ENCODE results near the gene SHISAL1.
A peak's percentile ranks its signal among the peaks of the same experiment; 100 is the strongest.

The SHISAL1 gene

DNA sequence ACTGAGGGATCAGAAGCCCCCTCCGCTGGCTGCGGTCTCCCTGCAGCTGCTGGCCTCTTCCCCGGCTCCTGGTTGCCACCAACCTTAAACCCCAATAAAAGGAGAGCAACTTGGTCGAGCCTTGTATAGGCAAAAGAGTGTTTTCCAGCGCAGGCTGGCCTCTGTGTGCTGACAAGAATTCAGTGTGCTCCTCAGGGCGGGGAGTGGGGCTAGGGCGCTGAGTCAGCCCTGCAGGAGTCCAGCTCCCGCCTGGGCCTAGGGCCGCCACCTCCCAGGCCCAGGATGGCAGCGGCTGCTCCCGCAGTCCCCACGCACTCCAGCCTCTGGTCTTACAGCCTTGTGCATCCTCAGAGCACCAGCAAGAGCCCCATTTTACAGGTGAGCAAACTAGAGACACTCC is at the start of gene SHISAL1:
TSS of gene SHISAL1 (minus strand) at position 186 of the 400 bp plus-strand sequence. CDS start 12,006 bp downstream, outside the sequence.
- DNase-seq = no peak

DNA sequence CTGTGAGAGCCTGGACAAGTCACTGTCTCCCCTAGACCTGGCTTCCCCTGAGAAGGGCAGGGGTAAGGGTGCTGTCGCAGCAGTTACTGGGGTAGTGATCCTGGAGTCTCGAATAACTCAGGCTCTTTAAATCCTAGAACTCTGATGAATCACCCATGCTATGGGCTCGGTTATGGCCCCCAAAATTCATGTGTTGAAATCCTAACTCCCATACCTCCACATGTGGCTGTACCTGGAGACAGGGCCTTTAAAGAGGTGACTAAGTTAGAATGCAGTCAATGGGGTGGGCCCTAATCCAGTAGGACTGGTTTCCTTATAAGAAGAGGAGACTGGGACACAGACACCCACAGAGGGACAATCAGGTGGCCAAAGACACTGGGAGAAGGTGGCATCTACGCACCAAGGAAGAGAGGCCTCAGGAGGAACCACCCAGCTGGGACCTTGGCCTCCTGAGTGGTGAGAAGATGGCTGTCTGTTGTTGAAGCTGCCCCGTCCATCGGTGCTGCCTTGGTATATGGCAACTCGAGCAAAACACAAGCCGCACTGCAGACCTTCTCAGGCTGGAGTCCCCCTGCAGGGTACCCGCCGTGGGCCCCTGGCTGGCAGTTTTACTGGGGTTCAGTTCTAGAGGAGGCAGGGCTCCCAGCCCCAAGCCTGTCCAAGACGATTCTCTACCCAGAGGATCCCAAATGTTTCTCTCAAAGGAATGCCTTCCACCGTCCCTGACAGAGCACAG is 48.8 kb upstream of the SHISAL1 start:
- DNase-seq = no peak

DNA sequence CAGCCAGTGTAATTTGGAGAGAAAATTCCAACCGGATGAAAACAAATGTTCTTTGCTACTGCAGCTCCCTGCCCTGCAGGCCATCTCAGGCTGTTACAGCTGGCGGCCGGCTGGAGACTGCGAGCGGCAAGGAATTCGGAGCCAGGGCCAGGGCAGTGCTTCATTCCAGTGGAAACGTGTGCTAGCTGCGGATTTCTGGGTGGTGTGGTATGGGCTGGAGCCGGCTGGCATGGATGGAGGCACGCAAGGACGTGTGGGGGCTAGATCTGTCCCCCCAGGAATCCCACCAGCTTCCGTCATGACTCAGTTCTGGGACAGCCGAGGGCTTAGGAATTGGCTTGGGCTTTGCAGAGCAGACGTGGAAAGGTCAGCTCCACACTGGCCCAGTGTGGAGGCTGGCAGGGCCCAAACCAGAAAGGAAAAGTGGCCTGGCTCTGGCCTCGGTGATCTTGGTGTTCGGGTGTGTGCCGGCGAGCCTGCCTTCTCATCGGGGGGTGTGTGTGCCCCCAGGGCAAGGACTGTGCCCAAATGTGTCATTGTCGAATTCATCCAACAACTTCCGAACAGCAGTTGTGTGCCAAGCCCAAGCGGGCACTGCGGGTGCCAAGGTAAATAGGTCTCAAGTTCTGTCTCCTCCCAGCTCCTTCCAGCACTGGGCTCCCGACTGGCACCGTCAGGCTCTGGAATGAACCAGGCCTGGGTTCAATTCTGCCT is 48.1 kb upstream of the SHISAL1 start:
- DNase-seq = no peak

DNA sequence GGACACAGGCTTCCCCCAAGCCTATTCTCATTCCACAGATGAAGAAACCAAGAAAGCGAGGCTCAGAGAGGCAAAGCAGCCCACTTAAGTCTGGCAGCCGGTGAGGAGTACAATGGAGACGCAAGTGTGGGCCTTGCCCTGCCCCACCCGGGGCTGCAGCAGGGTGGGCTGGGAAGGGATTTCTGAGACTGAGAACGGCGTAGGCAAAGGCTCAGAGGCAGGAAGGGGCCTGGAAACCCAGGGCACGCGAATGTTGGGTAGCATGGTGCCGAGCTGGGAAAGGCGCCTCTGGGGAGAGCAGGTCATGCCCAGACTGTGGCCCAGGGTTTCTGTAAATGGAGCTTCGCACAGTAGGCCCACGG is 47.5 kb upstream of the SHISAL1 start:
- DNase-seq = no peak

DNA sequence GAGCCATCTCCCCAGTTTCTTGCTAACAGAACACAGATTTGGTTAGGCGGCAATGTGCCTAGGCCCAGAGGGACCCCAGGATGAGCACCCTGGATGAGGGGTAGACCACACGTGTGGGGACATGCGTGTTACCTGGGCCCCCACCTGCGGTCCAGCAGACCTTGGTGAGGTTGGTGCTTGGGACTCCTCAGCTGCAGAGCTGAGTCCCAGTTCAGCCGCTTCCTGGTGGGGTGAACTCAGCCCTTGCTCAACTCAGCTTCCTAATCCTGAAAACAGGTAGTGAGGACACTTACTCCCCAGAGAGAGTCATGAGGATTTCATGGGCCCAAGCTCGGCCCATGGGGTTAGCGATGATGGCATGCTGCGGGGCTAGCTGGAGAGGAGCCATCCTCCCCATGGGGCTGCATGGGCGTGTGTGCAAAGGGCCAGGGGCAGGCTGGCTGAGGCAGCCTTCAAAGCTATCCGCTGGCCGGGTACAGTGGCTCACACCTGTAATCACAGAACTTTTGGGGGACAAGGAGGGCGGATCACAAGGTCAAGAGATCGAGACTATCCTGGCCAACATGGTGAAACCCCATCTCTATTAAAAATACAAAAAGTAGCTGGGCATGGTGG is 46.9 kb upstream of the SHISAL1 start:
- no peak for DNase-seq

DNA sequence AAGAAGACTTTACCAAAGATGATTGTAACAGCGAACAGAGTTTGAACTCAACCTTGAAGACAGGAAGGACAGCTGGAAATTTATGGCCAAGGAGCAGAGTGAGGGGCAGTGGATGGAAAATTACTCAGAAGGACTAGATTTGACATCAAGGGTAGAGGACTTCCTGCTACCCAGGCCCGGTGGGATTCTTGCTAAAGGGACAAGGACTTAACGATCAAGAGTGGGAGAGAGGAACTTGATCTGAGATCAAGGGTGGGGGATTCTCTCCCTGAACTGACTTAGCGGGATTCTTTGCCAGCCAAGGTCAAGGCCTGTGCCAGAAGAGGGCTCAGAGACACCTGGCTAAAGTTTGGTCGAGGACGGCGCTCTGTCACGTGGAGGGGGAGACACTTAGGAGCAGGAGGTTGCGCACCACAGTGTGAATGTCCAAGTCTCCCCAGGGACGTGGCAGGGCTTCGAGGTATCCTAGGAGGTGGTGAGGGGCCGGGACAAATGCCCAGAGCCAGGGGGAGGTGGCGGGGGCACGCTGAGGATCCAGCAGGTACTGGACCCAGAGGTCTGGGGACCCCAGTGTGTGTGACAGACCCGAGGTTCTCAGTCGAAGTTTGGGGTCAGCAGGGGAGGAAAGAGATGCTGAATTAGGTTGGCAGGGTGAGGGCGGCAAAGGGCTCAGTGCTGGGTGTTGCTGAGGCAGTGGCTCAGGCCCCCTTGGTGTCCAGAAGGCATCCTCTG is 46.1 kb upstream of the SHISAL1 start:
- no peak for DNase-seq

DNA sequence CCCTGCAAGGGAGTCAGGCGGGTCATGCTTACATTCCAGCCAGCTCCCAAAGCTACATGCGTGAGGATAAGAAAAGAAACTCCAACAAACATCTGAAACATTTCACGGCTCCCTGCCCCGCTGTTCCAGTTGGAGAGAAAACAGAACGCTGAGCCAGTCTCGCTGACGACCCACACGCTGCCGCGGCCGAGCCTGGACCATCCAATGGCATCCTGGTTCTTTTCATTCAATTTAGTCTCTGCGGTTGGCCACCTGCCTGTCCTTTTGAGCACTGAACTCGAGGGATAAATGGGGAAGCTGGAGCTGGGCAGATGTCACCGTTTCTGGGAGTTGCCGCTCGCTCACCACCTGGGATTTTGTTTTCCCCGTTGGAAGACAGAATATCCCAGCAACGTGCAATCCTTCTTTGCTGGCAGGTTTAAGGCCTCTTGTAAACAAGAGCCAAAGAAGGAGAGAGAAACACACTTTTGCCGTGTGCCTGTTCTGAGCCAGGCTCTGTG is 45.3 kb upstream of the SHISAL1 start:
- DNase-seq = peak; percentile 63

DNA sequence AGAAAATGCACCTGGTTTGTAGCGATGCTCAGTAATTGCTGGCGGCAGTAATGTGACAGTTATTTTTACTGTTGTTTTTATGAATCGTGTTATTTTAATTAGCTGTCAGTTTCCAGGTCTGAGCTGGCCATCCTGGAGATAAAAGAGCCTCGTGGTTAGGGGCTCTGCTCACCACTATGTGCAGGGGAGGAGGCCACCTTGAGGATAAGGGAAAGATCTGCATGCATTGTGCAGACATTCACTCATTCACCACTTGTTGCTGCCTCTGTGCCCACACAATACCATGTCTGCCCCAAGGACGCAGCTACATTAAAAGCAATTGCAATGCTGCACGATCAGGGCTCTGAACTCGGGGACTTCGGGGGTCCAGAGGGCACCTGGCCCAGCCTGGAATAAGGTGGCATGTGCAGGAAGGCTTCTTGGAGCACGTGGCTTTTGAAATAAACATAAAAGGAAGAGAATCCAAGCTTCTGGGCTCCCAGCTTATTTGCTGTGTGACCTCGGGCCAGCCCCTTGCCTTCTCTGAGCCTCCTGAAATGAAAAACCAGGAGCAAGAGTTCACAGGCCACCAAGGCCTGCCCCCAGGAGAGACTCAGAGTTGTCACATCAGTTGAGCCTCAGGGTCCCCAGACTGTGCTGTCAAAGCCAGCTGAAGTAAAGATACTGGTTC is 44.7 kb upstream of the SHISAL1 start:
- DNase-seq = no peak

DNA sequence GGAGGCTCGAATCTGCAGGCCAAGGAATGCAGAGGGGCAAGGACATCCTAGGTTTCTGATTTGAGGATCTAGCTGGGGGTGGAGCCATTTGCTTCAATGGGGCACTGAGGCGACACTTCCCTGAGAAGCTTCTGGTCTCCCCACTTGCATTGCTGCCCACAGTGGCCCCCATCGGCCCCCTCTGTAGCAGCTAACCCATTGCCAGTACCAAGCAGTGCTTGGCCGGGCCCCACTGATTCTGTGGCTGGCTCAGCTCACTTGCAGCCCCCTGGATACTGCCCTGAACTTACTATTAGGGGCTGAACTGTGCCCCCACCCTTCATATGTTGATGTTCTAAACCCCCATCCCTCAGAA is 42.9 kb upstream of the SHISAL1 start:
- DNase-seq = no peak

DNA sequence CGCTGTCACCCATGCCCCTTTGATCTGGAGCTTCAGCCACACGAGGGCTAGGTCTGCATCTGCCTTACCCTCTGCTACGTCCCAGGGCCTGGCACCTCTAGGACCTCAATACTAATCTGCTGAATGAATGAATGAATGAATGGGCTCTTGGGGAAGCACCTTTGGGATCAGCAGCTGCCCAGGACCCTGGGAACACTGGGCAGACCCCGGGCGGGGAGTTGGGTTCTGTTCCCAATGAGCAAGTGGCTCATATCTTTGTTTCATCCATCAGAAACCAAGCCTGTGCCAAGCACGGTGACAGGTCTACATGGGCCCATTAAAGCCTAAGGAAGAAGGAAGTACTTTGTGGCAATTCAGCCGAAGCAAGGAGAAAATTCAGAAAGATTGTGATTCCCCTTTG is 41.5 kb upstream of the SHISAL1 start:
- DNase-seq = no peak

DNA sequence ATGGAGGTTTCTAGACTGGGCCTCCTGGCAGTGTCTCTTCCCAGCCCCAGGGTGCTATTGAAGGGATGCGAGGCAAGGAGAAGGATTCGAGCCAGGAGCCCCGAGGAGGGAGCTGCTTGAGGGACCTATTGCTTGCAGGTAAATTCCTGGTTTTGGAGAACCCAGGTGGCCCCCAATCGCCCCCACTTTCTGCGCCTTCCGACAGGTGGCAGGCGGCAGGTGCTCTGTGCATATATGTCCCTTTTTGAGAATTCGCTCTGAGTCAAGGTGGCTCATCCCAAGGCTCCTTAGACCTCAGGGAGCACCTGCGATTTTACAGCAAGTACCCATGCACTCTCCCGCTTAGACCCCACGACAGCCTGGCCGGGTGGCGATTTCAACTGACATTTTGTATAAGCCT is 40.3 kb upstream of the SHISAL1 start:
- DNase-seq = no peak

DNA sequence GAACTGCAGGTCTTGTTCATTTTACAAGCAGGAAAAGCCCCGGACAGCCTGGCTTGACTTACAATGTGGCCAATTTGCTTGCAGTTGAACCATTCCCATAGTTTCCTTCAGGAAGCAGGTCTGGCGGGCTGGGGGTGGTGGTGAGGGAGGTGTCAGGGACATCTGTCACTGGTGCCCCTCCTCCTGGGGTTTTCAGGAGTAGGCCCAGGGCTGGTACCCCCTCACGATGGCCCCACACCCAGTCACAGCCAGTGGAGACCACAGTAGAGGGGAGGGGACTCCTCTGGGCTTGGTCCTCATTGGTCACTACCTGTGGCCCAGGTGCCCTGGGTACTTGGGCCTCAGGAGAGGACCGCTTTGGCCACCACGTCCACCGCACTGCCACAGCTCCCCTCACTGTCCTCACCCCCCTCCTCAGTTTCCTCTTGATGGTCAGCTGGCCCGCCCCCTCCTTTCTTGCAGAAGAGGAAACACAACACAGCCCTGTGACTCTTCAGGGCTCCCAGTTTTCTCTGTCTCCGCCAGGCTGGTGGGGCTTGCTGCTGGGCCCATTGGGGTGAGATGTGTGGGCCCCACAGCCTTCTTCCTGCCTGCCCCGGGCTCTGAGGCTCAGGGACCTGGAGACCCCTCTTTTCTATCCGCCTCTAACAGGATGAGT is 39.8 kb upstream of the SHISAL1 start:
- DNase-seq = no peak

DNA sequence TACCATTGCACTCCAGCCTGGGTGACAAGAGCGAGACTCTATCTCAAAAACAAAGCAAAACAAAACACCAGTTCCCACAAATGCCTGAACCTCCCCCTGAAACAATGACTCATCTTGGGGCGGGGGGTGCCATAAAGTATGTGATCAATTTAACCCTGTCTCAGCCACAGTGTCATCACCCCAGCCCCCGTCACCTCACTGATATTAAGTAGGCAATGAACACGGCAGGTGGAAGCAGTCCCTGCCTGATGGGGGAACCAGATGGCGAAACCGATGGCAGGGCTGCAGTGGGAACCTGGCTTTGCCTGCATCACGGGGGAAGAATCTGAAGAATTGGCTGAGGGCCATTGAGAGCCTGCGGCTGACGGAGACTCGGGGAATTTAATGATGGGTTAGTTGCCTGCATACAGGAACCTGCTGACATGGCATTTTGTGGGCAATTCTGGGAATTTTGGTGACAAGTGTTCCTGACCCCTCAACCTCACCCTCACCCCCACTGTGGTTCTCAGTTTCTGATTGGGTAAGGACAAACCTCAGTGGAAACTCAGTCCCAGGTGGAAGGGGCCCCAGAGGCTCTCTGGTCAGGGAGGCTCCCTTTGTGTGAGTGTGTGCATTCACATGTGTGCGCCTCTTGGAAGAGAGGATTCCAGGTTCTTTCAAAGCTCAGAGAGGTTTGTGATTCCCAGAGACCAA is 39.1 kb upstream of the SHISAL1 start:
- peak; percentile 45 for DNase-seq

DNA sequence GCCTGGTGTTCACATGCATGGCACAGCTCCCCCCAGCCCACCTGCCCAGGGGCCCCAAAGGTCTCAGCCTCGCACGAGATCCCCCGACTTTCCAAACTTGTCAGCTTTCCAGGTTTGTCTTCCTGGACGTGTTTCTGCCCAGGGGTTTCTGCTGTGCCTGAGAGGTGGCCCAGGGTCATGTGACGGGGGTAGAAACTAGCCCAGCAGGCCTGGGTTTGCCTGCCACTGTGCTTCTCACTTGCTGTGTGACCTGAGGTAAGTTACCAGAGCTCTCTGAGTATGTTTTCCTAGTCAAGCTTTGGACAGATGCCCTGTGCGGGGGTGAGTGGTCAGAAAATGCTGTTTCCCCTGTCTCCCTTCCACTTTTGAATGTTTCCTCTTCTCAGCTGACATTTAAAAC is 38.3 kb upstream of the SHISAL1 start:
- no peak for DNase-seq

DNA sequence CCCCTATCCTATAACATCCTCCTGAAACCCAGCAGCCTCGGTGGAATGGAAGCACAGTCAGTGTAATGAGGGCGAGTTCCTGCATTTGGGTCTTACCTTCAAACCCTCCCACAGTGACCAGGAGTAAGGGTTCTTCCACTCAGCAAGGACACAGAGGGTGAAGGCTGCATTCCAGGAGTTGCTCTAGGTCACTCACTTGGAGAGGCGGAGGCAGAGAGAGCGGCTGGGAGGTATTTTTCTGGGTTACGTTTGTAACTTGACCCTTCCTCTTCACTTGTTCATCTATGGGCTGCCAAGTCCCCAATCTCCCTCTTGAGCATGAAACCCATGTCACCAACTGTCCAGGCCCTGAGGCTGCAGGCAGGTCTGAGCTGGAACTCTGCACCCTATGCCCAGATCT is 36.8 kb upstream of the SHISAL1 start:
- DNase-seq = no peak

DNA sequence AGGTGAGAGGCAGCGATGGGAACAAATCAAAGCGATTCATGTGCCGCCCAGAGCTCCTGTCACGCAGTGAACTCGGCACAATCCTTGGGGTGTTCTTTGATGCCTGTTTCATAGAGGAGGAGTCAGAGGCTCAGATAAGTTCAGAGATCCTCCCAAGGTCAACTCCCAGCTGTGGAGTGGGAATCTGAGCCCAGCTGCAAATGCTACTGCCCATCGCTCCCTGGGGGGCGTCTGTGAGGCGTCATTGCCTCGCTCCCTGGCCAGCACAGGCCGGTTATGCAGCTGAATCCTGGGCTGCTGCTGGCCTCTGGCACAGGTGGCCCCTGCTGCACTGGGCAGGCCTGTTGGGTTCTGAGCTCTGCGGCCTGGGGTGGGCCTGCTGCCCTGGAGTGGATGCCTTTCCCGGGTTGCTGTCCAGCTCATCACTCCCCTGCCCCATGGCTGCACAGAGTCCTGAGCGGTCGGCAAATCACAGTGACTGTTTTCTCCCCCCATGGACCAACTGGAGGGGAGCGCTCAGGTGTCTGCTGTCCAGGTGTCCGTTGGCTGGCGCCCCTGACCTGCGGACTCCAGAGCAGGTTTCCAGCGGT is 36.3 kb upstream of the SHISAL1 start:
- DNase-seq = no peak

DNA sequence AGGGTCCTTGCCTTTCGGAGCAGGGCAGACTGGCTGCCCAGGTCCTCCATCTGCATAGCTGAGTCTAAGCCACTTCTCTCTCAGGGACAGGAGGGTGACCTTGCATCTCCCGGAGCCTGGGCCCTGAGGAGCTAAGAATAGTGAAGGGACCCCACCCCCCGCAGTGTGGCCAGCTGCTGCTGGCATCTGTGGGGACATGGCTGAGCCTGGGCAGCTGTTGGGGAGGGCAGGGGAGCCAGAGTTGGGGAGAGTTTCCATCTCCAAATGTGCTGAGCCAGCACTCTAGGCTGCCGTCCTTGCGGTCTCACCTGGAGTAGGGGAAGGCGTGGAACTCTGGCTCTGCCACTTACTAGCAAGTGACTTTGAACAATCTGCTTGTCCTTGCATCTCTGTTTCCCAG is 34.8 kb upstream of the SHISAL1 start:
- DNase-seq = no peak

DNA sequence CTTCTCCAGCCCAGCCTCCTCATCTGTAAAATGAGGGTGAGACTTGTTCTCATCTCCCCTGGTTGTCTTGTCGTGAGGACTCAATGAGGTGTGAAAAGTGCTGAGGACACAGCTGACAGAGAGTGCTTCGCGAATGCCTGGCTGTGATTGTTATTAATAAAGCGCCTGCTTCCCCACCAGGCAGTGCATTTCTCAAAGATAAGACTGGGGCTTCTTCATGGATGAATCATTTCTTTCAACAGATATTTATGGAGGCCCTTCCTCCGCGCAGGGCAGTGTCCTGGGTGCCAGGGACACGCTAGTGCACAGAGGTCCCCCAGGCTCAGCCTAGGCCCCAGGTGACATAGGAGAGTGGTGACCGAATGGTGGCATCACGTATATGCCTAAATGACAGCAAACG is 34.3 kb upstream of the SHISAL1 start:
- peak; percentile 65 for DNase-seq

DNA sequence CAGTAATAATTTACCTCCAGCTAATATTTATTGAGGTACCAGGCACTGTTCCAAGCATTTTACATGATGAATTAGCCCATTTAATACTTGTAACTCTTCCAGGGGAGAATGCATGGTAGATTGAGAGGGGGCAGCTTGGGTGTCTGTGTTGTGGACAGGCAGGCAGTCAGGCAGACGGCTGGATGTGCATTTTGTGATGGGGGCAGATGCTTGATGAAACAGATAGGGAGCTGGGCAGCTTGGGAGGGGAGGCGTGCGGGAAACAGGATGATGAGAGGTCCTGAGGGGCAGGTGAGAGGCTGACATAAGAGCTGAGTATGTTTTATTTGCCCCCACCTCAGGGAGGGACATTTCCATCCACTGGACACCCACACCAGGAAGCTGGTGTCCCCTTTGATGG is 33.1 kb upstream of the SHISAL1 start:
- no peak for DNase-seq

DNA sequence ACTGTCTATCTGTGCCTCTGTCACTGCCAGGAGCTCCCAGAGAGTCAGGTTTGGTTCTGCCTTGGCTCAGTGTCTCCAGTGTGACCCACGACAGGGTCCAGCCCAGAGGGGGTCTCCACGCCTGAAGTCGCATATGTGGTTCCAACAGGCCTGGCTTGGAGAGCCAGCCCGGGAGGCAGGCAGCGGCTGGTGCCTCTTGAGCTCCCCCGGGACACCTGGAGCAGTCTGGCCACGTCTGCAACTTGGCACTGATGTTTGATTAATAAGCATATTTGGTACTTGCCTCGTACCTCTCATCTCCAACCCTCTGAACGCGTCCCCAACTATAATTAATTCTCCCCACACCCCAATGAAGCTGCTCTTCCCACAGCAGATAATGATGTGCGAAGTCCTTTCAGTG is 31.7 kb upstream of the SHISAL1 start:
- no peak for DNase-seq

DNA sequence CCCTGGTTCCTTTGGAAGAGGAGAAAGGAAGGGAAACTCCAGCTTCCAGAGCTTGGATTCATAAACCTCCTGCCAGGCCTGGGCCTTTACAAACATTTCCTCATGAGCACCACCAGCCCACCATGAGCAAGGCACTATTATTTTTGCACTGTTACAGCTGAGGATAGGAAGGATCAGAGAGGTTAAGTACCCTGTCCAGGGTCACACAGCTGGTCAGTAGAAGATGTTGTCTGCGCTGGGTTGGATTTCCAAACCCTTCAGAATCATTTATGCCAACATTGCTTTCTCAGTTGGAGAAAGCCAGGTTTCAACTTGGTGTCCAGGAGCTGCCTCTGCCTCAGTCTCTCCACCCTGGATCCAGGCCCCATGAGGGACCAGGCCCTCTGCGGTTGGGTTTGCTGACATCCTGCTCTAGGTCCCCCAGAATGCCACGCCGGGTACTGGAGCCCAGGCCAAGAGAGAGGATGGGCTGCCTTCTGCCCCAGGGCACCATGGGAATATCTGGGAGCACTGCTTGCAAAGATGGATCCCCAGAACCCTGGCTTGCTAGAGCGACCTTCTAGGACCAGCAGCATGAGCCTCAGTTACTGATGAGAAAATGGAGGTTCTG is 29.7 kb upstream of the SHISAL1 start:
- DNase-seq = no peak

Measured in retina (tissue), 1 donor.